WTC11 (cell line): ENCODE results near the gene GNG4. TPM values are rescaled to one million over a fixed set of nuclear protein-coding genes. Genes with fewer than 3 reads are reported as not detected.

Experiments used
- ATAC-seq: fragments of 200-7000 bp; cut with Tn5 transposase; 2 replicates; pipeline ENCODE4 v1.10.0; 2021; ENCODE audit warnings: mild to moderate bottlenecking, moderate library complexity
- CTCF ChIA-PET: fragments of 300-600 bp; sonication (Branson Sonifier 250); formaldehyde crosslinking; loops from one replicate; lab custom pipeline; 2021; ENCODE audit warnings: antibody characterized with exemption; lab: Charles Lee
- POLR2A ChIA-PET: fragments of 350-600 bp; sonication (Branson Sonifier 250); formaldehyde crosslinking; loops from one replicate; lab custom pipeline; 2021; ENCODE audit warnings: antibody characterized with exemption; lab: Charles Lee
- DNase-seq: peaks from one replicate; pipeline ENCODE4 v3.0.0; 2021; ENCODE audit warnings: low spot score
- H3K27ac Mint-ChIP-seq: 2 replicates; pipeline ENCODE4 v1.8.0; 2021; ENCODE audit warnings: mixed read lengths
- H3K27me3 Mint-ChIP-seq: 2 replicates; pipeline ENCODE4 v1.8.0; 2021; ENCODE audit warnings: low read depth, mild to moderate bottlenecking, moderate library complexity, mixed read lengths
- H3K36me3 Mint-ChIP-seq: 2 replicates; pipeline ENCODE4 v1.8.0; 2021; ENCODE audit warnings: mixed read lengths
- H3K4me1 Mint-ChIP-seq: 2 replicates; pipeline ENCODE4 v1.8.0; 2022; ENCODE audit warnings: mixed read lengths
- H3K4me3 Mint-ChIP-seq: 2 replicates; pipeline ENCODE4 v1.8.0; 2021; ENCODE audit warnings: mild to moderate bottlenecking, moderate library complexity, mixed read lengths
- H3K9me3 Mint-ChIP-seq: 2 replicates; pipeline ENCODE4 v1.8.0; 2021; ENCODE audit warnings: mixed read lengths
- ARID4B ChIP-seq: sonication (generic); formaldehyde crosslinking; IDR thresholded peaks from 2 replicates; pipeline ENCODE4 v1.8.0; 2023; ENCODE audit warnings: missing genetic modification reagents, mild to moderate bottlenecking, borderline replicate concordance
- CBFB ChIP-seq: sonication (generic); formaldehyde crosslinking; IDR thresholded peaks from 2 replicates; pipeline ENCODE4 v1.8.1; 2022; ENCODE audit warnings: mild to moderate bottlenecking, low read depth, missing genetic modification reagents
- GRHL2 ChIP-seq: fragments of 250-450 bp; sonication (Bioruptor Pico); IDR thresholded peaks from 2 replicates; pipeline ENCODE4 v1.8.0; 2022; ENCODE audit warnings: mild to moderate bottlenecking, moderate library complexity; ENCODE audit not compliant: insufficient replicate concordance, severe bottlenecking
- HMGXB4 ChIP-seq: sonication (generic); formaldehyde crosslinking; IDR thresholded peaks from 2 replicates; pipeline ENCODE4 v1.8.1; 2023; ENCODE audit warnings: mild to moderate bottlenecking, moderate library complexity, missing genetic modification reagents
- NFATC4 ChIP-seq: fragments of 250-450 bp; sonication (Bioruptor Pico); IDR thresholded peaks from 2 replicates; pipeline ENCODE4 v1.9.0; 2021; ENCODE audit warnings: mild to moderate bottlenecking
- PRRX2 ChIP-seq: fragments of 250-450 bp; sonication (Bioruptor Pico); IDR thresholded peaks from 2 replicates; pipeline ENCODE4 v1.8.0; 2021; ENCODE audit warnings: mild to moderate bottlenecking
- RORB ChIP-seq: fragments of 250-450 bp; sonication (Bioruptor Pico); IDR thresholded peaks from 2 replicates; pipeline ENCODE4 v1.9.0; 2021; ENCODE audit warnings: mild to moderate bottlenecking
- SP1 ChIP-seq: sonication (generic); formaldehyde crosslinking; conservative IDR thresholded peaks from 2 replicates; pipeline ENCODE4 v1.8.1; 2022; ENCODE audit warnings: missing genetic modification reagents
- TCF7 ChIP-seq: sonication (generic); formaldehyde crosslinking; IDR thresholded peaks from 2 replicates; pipeline ENCODE4 v1.8.0; 2022; ENCODE audit warnings: mild to moderate bottlenecking, low read depth, missing genetic modification reagents, moderate library complexity
- ZNF512 ChIP-seq: sonication (generic); formaldehyde crosslinking; IDR thresholded peaks from 2 replicates; pipeline ENCODE4 v1.8.1; 2022; ENCODE audit warnings: missing genetic modification reagents, borderline replicate concordance
- ZNF671 ChIP-seq: fragments of 250-450 bp; sonication (Bioruptor Pico); IDR thresholded peaks from 2 replicates; pipeline ENCODE4 v1.8.0; 2021; ENCODE audit warnings: mild to moderate bottlenecking
- total RNA-seq: library from RNA; stranded (reverse); gene quantifications from 3 replicates; pipeline ENCODE4 v1.2.3, GENCODE V29; 2021
- TF ChIP-seq, protein P1 (sequence below): fragments of 250-450 bp; sonication (Bioruptor Pico); IDR thresholded peaks from 2 replicates; pipeline ENCODE4 v2.1.2; 2022; ENCODE audit warnings: mild to moderate bottlenecking, moderate library complexity
- TF ChIP-seq, protein P2 (sequence below): sonication (generic); formaldehyde crosslinking; IDR thresholded peaks from 2 replicates; pipeline ENCODE4 v1.8.1; 2022; ENCODE audit warnings: mild to moderate bottlenecking, missing genetic modification reagents, moderate library complexity, borderline replicate concordance
- TF ChIP-seq, protein P3 (sequence below): sonication (generic); formaldehyde crosslinking; conservative IDR thresholded peaks from 2 replicates; pipeline ENCODE4 v1.8.1; 2022; ENCODE audit warnings: mild to moderate bottlenecking, missing genetic modification reagents
- TF ChIP-seq, protein P4 (sequence below): sonication (generic); formaldehyde crosslinking; IDR thresholded peaks from 2 replicates; pipeline ENCODE4 v1.8.0; 2023; ENCODE audit warnings: mild to moderate bottlenecking, missing genetic modification reagents
- TF ChIP-seq, protein P5 (sequence below): sonication (generic); formaldehyde crosslinking; IDR thresholded peaks from 2 replicates; pipeline ENCODE4 v1.8.1; 2022; ENCODE audit warnings: low read depth, missing genetic modification reagents, borderline replicate concordance

Gene GNG4
- total RNA-seq, 1 experiment from 2014 or later: 38.3 TPM

DNA sequence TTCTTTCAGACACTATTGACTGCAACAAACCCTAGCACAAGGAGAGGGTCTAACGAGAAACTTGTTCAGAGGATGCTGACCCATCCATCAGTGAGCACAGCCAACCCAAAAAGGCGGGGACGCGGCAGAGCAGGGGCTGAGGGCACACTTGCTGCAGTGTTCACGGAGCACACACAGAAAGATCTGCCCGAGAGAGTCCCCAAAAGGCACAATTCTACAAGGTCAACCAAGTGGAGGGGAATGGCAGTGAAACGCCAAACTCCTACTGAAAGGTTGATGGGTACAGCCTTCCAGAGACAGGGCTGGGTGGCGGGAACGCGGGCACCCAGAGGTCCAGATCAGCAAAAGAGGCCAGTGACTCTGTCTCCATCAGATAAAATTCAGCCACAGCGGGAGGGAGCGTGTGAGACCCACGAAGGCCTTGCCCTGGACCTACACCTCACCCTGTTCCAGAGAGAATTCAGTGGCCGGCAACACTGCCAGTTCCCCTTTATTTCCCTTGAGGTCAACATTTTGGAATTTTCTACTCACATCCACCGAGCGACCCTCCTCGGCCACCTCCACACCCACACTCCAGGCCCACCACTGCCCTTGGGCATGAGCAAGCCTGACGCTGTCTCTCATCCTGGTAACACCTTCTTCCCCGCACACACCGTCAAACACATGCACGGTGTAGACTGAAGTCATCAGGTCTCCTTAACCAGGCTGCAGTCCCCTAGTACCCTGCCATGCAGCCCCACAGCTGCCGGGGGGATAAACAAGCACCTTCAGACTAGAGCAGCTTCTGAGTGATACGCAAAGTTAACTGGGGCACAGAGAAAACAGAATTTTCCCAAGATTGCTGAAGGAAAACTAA, 5.5 kb downstream of the GNG4 start:
- no peak for DNase-seq
- Mint-ChIP-seq H3K27ac (peak overlapping the region; percentile 88), H3K4me1 (peaks cover 73% of the 10 kb centered on the region), H3K27me3 (no peaks in the 10 kb centered on the region), H3K9me3 (no peaks in the 10 kb centered on the region), H3K4me3 (no peak overlapping the region), H3K36me3 (no peaks in the 10 kb centered on the region)
- ChIA-PET CTCF (no interaction called here), POLR2A (no interaction called here)
- ATAC-seq: no peak
- TF ChIP-seq RORB (CRISPR knock-in tag) (no peak), ARID4B (CRISPR knock-in tag) (no peak), GRHL2 (no peak), PRRX2 (CRISPR knock-in tag) (no peak), CBFB (CRISPR knock-in tag) (no peak), SP1 (no peak), NFATC4 (CRISPR knock-in tag) (no peak), TCF7 (no peak), ZNF671 (CRISPR knock-in tag) (no peak), ZNF512 (no peak), HMGXB4 (CRISPR knock-in tag) (no peak)
- TF ChIP-seq, protein P1, sequence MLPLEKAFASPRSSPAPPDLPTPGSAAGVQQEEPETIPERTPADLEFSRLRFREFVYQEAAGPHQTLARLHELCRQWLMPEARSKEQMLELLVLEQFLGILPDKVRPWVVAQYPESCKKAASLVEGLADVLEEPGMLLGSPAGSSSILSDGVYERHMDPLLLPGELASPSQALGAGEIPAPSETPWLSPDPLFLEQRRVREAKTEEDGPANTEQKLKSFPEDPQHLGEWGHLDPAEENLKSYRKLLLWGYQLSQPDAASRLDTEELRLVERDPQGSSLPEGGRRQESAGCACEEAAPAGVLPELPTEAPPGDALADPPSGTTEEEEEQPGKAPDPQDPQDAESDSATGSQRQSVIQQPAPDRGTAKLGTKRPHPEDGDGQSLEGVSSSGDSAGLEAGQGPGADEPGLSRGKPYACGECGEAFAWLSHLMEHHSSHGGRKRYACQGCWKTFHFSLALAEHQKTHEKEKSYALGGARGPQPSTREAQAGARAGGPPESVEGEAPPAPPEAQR (CRISPR knock-in tag): no peak
- TF ChIP-seq, protein P2, sequence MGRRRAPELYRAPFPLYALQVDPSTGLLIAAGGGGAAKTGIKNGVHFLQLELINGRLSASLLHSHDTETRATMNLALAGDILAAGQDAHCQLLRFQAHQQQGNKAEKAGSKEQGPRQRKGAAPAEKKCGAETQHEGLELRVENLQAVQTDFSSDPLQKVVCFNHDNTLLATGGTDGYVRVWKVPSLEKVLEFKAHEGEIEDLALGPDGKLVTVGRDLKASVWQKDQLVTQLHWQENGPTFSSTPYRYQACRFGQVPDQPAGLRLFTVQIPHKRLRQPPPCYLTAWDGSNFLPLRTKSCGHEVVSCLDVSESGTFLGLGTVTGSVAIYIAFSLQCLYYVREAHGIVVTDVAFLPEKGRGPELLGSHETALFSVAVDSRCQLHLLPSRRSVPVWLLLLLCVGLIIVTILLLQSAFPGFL (CRISPR knock-in tag): no peak
- TF ChIP-seq, protein P3, sequence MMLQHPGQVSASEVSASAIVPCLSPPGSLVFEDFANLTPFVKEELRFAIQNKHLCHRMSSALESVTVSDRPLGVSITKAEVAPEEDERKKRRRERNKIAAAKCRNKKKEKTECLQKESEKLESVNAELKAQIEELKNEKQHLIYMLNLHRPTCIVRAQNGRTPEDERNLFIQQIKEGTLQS (CRISPR knock-in tag): no peak
- TF ChIP-seq, protein P4, sequence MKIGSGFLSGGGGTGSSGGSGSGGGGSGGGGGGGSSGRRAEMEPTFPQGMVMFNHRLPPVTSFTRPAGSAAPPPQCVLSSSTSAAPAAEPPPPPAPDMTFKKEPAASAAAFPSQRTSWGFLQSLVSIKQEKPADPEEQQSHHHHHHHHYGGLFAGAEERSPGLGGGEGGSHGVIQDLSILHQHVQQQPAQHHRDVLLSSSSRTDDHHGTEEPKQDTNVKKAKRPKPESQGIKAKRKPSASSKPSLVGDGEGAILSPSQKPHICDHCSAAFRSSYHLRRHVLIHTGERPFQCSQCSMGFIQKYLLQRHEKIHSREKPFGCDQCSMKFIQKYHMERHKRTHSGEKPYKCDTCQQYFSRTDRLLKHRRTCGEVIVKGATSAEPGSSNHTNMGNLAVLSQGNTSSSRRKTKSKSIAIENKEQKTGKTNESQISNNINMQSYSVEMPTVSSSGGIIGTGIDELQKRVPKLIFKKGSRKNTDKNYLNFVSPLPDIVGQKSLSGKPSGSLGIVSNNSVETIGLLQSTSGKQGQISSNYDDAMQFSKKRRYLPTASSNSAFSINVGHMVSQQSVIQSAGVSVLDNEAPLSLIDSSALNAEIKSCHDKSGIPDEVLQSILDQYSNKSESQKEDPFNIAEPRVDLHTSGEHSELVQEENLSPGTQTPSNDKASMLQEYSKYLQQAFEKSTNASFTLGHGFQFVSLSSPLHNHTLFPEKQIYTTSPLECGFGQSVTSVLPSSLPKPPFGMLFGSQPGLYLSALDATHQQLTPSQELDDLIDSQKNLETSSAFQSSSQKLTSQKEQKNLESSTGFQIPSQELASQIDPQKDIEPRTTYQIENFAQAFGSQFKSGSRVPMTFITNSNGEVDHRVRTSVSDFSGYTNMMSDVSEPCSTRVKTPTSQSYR: no peak
- TF ChIP-seq, protein P5, sequence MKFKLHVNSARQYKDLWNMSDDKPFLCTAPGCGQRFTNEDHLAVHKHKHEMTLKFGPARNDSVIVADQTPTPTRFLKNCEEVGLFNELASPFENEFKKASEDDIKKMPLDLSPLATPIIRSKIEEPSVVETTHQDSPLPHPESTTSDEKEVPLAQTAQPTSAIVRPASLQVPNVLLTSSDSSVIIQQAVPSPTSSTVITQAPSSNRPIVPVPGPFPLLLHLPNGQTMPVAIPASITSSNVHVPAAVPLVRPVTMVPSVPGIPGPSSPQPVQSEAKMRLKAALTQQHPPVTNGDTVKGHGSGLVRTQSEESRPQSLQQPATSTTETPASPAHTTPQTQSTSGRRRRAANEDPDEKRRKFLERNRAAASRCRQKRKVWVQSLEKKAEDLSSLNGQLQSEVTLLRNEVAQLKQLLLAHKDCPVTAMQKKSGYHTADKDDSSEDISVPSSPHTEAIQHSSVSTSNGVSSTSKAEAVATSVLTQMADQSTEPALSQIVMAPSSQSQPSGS (CRISPR knock-in tag): no peak
